H1 (cell line): ENCODE results near the gene STARD9. TPM values are rescaled to one million over a fixed set of nuclear protein-coding genes. Genes with fewer than 3 reads are reported as not detected.

ENCODE experiments used
- EZH2 ChIP-seq: fragments of 200-600 bp; sonication (generic); IDR thresholded peaks from 2 replicates; pipeline ENCODE4 v1.7.1; 2012; ENCODE audit warnings: low read depth, mild to moderate bottlenecking, moderate library complexity, low read length, inconsistent platforms; ENCODE audit not compliant: severe bottlenecking
- TAF1 ChIP-seq: IDR thresholded peaks from 2 replicates; pipeline ENCODE4 v1.6.1; 2011; ENCODE audit warnings: mild to moderate bottlenecking, low read depth, low read length
- TCF12 ChIP-seq: IDR thresholded peaks from 2 replicates; pipeline ENCODE4 v1.6.1; 2011; ENCODE audit warnings: low read depth, mild to moderate bottlenecking, low read length
- polyA plus RNA-seq, 7 experiments: library from polyadenylated mRNA; depleted of rRNA in 3 of 7; stranded (reverse) in 5 of 7; unstranded in 2 of 7; fragments of >200 nt in 5 of 7; fragments of 200-250 nt in 2 of 7; gene quantifications; 1 replicate in 5 of 7; 2 replicates in 1 of 7; 4 replicates in 1 of 7; pipeline versions ENCODE4 v1.2.1 to v1.2.3, GENCODE V29; 2011 to 2013; ENCODE audit warnings: missing spikeins in 2 of 7, mixed read lengths in 2 of 7
- total RNA-seq: library from RNA; stranded (reverse); fragmentation: NEBNext Ultra II Directional; extraction: Animal tissue kit (Norgen Biotek cat#: 25700); gene quantifications from 2 replicates; pipeline ENCODE4 v1.2.1, GENCODE V29; 2021

The STARD9 gene
- total and polyA plus RNA-seq, 2 of the 8 experiments (the other 6 are each of a cell fraction or from before 2014, with no cell fraction given): 2.8 to 7.0 TPM

- TF ChIP-seq TCF12 (no peak), TAF1 (no peak), EZH2 (no peak)
Observed at GRCh38 chr15:42576040-42576594, 711 bp downstream of the STARD9 start (continued).
